HG03095 (cell line): ENCODE measurements around the gene ZSWIM9.
"Not testable (repeated sequence)": the region's sequence is repeated elsewhere in the genome, so short reads cannot be mapped to it uniquely, and the experiment has no call there.

ENCODE experiments used
- ATAC-seq: cut with Tn5 transposase; IDR thresholded peaks from one replicate; pipeline ENCODE4 v1.9.1; 2021; ENCODE audit warnings: moderate library complexity; ENCODE audit not compliant: unreplicated experiment

ZSWIM9 gene

DNA sequence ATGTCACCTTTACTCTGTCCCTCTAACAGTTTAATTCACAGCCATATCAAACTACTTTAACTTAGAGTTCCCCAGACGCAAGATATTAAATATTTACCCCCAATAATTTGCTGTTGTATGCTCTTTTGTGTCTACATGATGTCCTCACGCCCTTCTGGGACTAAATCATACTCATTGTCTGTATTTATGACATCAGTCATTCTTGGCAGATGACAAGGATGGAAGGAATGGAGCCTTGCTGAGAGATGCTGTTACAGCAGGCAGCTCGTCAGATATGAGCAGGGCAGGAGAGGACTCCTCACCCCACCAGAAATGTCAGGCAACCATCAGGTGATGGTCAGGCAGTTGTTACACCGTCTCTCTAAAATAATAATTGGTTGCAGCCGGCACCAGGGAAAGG is 43.5 kb downstream of the ZSWIM9 start:
- ATAC-seq = no peak

DNA sequence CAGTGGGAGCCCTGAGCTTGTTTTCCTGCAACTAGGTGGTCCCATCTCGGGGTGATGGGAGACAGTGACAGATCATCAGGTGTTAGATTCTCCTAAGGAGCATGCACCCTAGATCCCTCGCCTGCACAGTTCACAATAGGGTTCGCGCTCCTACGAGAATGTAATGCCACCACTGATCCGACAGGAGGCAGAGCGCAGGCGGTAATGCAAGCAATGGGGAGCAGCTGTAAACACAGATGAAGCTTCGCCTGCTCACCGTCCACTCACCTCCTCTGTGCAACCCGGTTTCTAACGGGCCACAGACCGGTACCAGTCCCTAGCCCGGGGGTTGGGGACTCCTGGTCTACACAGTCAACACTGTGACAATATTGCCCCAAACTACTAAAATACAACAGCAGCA is 46.5 kb downstream of the ZSWIM9 start:
- ATAC-seq = no peak

DNA sequence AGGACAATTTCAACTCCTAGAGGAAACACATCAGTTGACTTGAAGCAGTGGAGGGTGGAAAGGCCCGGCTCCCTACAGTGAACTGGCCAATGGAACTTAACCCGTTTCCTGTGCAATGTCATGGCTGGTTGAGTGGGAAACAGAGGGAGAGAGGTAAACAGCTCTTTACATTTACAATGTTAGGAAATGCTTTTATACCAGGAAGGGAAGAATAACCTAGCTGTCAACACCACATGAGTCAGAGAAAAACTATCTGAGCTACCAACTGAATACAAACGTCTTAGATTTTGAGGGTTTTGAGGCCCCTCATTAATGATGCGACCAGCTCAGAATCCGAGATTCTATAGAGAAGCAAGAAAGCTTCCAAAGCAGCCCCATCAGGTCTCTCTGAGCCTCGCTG is 48.5 kb downstream of the ZSWIM9 start:
- ATAC-seq = no peak

DNA sequence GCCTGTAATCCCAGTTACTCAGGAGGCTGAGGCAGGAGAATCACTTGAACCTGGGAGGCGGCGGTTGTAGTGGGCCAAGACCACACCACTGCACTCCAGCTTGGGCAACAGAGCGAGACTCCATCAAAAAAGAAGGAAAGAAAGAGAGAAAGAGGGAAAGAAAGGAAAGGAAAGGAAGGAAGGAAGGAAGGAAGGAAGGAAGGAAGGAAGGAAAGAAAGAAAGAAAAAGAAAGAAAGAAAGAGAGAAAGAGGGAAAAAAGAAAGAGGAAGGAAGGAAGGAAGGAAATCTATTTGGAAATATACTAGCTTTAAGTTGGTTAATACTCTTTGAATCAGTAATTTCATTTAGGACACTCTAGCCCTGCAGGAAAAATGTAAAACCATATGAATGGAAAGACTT is 50.3 kb downstream of the ZSWIM9 start:
- not testable (repeated sequence) for ATAC-seq

DNA sequence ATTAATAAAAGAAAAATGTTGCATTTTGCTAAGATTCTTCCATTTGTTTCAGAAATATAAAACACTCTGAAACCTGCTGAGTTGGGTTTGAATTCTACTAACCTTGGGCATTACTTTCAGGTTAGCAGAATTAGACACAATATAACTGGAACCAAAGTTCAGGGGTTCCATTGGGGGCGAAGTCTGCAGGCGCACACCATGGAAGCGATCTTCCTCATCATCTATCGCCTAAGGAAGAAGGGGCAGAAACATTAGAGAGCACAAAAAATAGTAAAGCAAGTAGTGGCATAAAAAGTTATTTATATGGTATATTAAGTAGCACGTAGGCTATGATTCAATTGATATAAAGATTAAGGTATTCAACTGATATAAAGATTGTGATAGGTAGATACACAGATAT is 51.1 kb downstream of the ZSWIM9 start:
- ATAC-seq = no peak

DNA sequence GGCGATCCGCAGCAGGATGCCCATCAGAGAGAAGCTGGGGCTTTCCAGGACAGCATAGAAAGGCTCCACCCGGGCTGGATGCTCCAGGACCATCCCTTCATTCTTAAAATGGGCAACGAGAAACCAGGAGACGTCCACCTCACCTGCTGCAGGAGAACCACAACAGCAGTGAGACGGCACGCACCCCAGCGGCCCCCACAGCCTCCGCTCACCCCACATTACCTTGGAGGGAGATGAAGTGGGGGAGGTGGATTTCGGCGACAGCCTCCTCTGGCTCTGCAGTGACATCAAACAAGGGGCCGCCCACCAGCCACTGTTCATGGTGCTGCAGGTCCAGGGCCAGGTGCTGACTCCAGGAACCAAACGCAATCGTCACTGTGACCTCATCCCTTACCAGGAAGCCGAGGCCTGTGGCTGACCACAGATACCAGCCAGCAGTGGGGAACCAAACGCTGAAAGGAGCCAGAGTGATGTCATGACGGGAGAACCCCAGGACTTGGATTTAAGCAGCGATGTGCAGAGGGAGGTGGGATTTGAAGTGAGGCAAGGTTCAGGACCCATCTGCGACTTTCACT is 60.2 kb downstream of the ZSWIM9 start:
- ATAC-seq = no peak

DNA sequence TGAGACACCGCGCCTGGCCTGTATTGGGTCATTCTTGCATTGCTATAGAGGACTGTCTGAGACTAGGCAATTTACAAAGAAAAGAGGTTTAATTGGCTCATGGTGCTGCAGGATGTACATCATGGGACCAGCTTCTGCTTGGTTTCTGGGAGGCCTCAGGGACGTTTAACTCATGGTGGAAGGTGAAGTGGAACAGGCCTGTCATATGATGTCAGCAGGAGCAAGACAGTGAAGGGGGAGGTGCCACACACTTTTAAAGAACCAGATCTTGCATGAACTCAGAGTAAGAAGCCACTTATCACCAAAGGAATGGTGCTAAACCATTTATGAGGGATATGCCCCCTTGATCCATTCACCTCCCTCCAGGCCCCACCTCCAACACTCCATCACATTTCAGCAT is 66.6 kb downstream of the ZSWIM9 start:
- no peak for ATAC-seq

DNA sequence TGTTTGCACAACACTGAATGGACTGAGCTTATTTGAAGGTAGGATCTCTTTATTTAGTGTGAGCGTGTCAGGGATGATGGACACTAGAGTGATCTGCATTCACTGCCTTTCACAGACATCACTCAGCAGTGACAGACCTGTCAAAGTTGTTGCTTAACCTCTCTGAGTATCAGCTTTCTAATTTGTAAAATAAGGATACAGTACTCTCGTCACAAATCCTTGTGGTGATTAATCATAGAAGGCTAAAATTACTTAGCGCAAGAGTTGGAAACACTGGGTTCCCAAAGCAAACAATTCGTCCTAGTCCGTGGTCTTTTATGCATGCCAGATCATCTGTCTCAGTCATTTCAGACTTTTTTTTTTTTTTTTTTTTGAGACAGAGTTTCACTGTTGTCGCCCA is 68.6 kb downstream of the ZSWIM9 start:
- no peak for ATAC-seq

DNA sequence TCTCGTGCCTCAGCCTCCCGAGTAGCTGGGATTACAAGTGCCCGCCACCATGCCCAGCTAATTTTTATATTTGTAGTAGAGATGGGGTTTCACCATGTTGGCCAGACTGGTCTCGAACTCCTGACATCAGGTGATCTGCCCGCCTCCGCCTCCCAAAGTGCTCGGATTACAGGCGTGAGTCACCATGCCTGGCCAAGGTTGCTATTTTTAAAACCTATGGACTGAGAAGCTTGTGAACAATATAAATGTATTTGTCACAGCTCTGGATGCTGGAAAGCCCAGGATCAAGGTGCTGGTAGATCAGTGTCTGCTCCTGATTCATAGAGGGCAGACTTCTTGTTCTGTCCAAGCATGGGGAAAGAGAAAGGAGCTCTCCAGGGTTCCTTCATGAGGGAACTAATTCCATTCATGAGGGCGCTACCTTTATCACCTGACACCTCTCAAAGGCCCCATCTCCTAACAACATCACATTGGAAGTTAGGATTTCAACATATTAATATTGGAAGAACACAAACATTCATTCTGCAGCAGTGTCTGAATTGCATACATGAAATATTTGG is 69.2 kb downstream of the ZSWIM9 start:
- no peak for ATAC-seq

DNA sequence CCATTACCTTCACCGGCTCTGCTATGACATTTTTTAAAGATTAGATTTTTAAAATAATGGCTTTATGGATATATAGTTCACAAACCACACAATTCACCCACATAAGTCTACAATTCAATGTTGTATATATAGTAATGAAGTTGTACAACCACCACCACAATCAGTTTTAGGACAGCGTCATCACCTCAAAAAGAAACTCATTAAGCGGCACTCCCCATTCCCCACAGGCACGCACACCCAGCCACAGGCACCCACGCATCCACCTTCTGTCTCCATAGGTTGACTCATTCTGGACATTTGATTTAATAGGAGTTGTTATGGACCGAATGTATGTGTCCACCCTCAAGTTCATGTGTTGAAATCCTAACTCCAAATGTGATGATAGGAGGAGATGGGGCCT is 71.3 kb downstream of the ZSWIM9 start:
- not testable (repeated sequence) for ATAC-seq

DNA sequence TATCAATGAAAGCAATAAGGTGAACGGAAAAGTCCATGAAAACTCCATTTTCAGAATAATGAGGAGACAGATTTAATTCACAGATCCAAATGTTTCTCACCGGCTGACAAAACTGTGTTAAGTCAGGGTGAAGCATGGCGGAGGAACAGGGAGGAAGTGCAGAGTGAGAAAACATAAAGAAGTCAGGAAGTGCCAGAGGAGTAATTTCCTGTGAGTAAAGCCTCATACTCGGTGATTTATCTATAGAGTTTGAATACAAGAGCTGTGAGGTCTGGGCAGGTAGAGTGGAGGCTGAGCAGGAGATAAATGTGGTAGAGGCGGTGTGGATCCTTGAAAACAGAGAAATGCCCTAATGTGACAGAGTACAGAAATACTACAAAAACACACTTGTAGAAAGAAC is 73.8 kb downstream of the ZSWIM9 start:
- ATAC-seq = no peak

DNA sequence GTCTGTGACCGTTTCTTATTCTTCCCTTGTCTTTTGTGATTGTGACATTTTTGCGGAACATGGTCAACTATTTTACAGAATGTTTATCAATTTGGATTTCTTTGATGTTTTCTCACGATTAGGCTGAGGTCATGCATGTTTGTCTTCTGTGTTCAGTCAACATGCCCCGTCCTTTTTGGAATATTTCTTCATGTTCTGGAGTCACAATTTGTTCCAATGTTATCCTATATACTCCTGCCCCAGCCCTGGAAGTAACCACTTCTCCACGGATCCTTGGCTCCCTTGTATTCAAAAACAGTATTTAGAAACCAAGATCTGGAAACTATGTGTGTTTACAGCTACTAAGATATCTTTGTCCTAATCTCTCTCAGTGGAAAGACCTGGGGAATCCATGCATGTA is 75.6 kb downstream of the ZSWIM9 start:
- no peak for ATAC-seq

DNA sequence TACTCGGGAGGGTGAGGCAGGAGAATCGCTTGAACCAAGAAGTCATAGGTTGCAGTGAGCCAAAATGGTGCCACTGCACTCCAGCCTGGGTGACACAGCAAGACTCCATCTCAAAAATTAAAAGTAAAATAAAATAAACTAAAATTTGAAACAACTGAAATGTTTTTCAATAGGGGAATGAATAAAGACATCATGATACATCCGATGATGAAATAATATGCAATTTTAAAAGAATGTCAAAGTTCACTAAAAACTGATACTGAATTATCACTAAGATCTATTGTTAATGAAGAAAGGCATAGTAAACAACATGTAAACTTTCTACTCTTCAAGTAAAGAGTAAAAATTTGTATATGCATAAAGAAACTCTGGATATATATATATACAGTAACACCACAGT is 76.7 kb downstream of the ZSWIM9 start:
- ATAC-seq = no peak
